A549 treated with Mapracorat at 1 μM for 4 hours (cell line): Measurements from ENCODE around the gene TAP2. TPM values are rescaled to one million over a fixed set of nuclear protein-coding genes. Genes with fewer than 3 reads are reported as not detected.

Experiments
- total RNA-seq: library from RNA; stranded (reverse); fragments of 200-300 nt; extraction: Qiagen RNA extraction; gene quantifications from 5 replicates; pipeline ENCODE4 v1.2.3, GENCODE V29; 2022

TAP2 gene
- 13.3 to 25.1 TPM (median 16.8 TPM) in 5 replicates for total RNA-seq

GRCh38 chr6:32838114-32838958 lies at the start of gene TAP2:
Gene TAP2, minus strand, starts transcription at chr6:32838739. Its CDS starts 506 bp downstream, at chr6:32838233.

DNA sequence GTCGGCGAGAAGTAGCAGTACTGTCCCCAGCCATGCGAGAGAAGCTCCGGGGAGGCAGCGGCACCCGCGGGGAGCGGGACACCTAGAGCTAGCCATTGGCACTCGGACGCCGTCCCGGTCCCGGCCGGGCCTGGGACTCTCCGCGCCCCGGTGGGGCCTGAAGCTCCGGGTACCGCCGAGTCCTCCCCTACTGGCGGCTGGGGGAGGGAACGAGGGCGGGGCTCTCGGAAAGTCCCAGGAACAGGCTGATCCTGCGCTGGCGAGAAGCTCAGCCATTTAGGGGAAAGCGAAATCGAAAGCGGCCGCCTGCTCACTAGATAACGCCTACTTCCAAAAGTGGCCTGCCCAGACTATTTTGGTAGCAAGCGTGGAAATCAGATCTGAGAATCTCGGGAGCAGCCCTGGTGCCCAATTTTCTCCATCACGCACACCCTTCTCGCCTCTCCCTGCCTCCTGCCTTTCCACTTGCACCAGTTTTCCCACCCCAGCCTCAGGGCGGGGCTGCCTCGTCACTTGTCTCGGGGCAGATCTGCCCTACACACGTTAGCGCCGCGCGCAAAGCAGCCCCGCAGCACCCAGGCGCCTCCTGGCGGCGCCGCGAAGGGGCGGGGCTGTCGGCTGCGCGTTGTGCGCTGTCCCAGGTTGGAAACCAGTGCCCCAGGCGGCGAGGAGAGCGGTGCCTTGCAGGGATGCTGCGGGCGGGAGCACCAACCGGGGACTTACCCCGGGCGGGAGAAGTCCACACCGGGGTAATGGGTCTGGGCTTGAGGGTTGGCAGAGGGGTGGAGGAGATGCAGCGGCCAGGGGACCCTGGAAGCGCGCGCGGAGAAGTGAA lies 15.2 kb upstream of the TAP2 start, which contains the start of the genes PSMB9 and TAP1:
Gene PSMB9, plus strand, starts transcription at position 652 of the 835 bp plus-strand sequence. Its CDS starts 38 bp downstream, at position 690.
Gene TAP1, minus strand, starts transcription at position 164 of the 835 bp plus-strand sequence. Its CDS starts 68 bp downstream, at position 96.

GRCh38 chr6:32843979-32844838 lies 5.7 kb upstream of the TAP2 start, which contains the start of gene PSMB8:
Gene PSMB8, minus strand, starts transcription at chr6:32844047. Its CDS starts 51 bp downstream, at chr6:32843996.

GRCh38 chr6:32816746-32817204 lies 21.8 kb downstream of the TAP2 start, which contains the start of gene HLA-DOB:
Gene HLA-DOB, minus strand, starts transcription at chr6:32817002. Its CDS starts 51 bp downstream, at chr6:32816951.

Other genes starting within 250 kb of the TAP2 start
- 0.11 TPM in 1 of 5 replicates, not detected in the others for gene HLA-DRB1, start 248.9 kb downstream of the TAP2 start, total RNA-seq
- gene HLA-DQA1, start 201.3 kb downstream of the TAP2 start, total RNA-seq, result not detected in 5 replicates
- gene HLA-DQB1, start 172.1 kb downstream of the TAP2 start, total RNA-seq, result not detected in 5 replicates
- not detected in 5 replicates for gene HLA-DQA2, start 97.3 kb downstream of the TAP2 start, total RNA-seq
- gene HLA-DQB2, start 75.2 kb downstream of the TAP2 start, total RNA-seq, result not detected in 5 replicates
- gene HLA-DOB, start 21.7 kb downstream of the TAP2 start, total RNA-seq, result 0.11 to 0.20 TPM in 2 of 5 replicates, not detected in the others
- gene PSMB8, start 5.3 kb upstream of the TAP2 start, total RNA-seq, result 17.9 to 21.8 TPM (median 20.1 TPM) in 5 replicates
- 33.5 to 40.6 TPM (median 35.1 TPM) in 5 replicates for gene TAP1, start 15.0 kb upstream of the TAP2 start, total RNA-seq
- 15.9 to 24.5 TPM (median 18.6 TPM) in 5 replicates for gene PSMB9, start 15.5 kb upstream of the TAP2 start, total RNA-seq
- 1.3 to 2.2 TPM (median 1.9 TPM) in 5 replicates for gene HLA-DMB, start 102.3 kb upstream of the TAP2 start, total RNA-seq
- 2.4 to 3.3 TPM (median 2.6 TPM) in 5 replicates for gene HLA-DMA, start 114.4 kb upstream of the TAP2 start, total RNA-seq
- 112 to 140 TPM (median 119 TPM) in 5 replicates for gene BRD2, start 129.9 kb upstream of the TAP2 start, total RNA-seq
- not detected in 5 replicates for gene HLA-DOA, start 170.9 kb upstream of the TAP2 start, total RNA-seq
- not detected in 5 replicates for gene HLA-DPA1, start 234.9 kb upstream of the TAP2 start, total RNA-seq
- not detected in 5 replicates for gene HLA-DPB1, start 237.3 kb upstream of the TAP2 start, total RNA-seq